ENCODE data around the gene CYS1. TPM values are rescaled to one million over a fixed set of nuclear protein-coding genes. Genes with fewer than 3 reads are reported as not detected.

The CYS1 gene
- total and polyA plus RNA-seq, 2 of the 13 experiments (the other 11 are each of a cell fraction or from before 2014, with no cell fraction given) = 0.04 TPM; not detected in 1

DNA sequence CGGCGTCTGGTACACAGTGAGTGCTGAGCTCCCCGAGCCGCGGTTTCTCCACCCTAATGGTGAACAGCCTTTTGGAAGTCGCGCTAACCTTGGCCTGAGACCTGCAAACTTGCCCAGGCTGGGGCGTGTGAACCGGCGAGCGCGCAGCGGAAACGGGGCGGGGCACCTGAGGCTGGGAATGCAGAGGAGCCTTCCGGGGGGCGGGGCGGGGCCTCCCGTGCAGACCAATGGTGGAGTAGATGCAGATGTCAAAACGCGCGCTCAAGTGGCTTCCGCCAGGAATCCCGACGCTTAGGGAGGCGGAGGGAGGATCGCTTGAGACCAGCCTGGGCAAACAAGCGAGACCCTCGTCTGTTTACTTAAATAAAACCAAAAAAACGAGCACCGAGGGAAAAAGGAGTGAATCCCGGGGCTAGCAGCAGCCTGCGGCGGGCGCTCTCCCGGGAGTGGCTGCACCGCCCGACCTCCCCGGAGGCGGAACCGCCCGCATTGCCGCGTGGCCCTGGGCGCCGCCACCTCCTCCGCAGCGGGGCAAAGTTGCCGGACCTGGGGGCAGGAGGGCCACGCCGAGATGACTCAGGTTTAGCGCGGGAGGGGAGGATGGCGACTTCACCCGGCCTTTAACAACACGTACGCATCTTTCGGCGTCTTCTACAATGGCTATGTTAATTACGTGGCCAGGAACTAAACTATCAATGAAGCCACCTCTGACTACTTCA is 40.1 kb upstream of the CYS1 start (continued):
- TF ChIP-seq, protein P1, sequence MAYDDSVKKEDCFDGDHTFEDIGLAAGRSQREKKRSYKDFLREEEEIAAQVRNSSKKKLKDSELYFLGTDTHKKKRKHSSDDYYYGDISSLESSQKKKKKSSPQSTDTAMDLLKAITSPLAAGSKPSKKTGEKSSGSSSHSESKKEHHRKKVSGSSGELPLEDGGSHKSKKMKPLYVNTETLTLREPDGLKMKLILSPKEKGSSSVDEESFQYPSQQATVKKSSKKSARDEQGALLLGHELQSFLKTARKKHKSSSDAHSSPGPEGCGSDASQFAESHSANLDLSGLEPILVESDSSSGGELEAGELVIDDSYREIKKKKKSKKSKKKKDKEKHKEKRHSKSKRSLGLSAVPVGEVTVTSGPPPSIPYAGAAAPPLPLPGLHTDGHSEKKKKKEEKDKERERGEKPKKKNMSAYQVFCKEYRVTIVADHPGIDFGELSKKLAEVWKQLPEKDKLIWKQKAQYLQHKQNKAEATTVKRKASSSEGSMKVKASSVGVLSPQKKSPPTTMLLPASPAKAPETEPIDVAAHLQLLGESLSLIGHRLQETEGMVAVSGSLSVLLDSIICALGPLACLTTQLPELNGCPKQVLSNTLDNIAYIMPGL (CRISPR knock-in tag; IDR thresholded peaks at IDR 0.05; ENCODE audit: borderline replicate concordance in 1 of 2, low read depth in 1 of 2) = peak; percentile 86 to 92
- peak; percentile 73; the same call in 1 of the 2 replicates for TF ChIP-seq HNF4A (CRISPR knock-in tag; IDR thresholded peaks at IDR 0.05)
- TF ChIP-seq, protein P2, sequence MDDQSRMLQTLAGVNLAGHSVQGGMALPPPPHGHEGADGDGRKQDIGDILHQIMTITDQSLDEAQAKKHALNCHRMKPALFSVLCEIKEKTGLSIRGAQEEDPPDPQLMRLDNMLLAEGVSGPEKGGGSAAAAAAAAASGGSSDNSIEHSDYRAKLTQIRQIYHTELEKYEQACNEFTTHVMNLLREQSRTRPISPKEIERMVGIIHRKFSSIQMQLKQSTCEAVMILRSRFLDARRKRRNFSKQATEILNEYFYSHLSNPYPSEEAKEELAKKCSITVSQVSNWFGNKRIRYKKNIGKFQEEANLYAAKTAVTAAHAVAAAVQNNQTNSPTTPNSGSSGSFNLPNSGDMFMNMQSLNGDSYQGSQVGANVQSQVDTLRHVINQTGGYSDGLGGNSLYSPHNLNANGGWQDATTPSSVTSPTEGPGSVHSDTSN (CRISPR knock-in tag; IDR thresholded peaks at IDR 0.05; ENCODE audit: borderline replicate concordance) = peak; percentile 56; the same call in 1 of the 2 replicates
- TF ChIP-seq ETV5 (CRISPR knock-in tag; IDR thresholded peaks at IDR 0.05; ENCODE audit: borderline replicate concordance) = peak; percentile 96
- TF ChIP-seq ZNF703 (CRISPR knock-in tag; IDR thresholded peaks at IDR 0.05; ENCODE audit: borderline replicate concordance) = no peak; the same call in 1 of the 2 replicates
- TF ChIP-seq THYN1 (CRISPR knock-in tag; IDR thresholded peaks at IDR 0.05; ENCODE audit: borderline replicate concordance, low read depth) = peak; percentile 84; the same call in 1 of the 2 replicates
- TF ChIP-seq, protein P3, sequence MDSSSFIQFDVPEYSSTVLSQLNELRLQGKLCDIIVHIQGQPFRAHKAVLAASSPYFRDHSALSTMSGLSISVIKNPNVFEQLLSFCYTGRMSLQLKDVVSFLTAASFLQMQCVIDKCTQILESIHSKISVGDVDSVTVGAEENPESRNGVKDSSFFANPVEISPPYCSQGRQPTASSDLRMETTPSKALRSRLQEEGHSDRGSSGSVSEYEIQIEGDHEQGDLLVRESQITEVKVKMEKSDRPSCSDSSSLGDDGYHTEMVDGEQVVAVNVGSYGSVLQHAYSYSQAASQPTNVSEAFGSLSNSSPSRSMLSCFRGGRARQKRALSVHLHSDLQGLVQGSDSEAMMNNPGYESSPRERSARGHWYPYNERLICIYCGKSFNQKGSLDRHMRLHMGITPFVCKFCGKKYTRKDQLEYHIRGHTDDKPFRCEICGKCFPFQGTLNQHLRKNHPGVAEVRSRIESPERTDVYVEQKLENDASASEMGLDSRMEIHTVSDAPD (CRISPR knock-in tag; IDR thresholded peaks at IDR 0.05) = peak; percentile 81
- TF ChIP-seq ZMYM3 (CRISPR knock-in tag; IDR thresholded peaks at IDR 0.05) = peak; percentile 78
- TF ChIP-seq AHR (CRISPR knock-in tag; IDR thresholded peaks at IDR 0.05) = peak; percentile 82; the same call in 1 of the 2 replicates
- TF ChIP-seq ZNF747 (CRISPR knock-in tag; IDR thresholded peaks at IDR 0.05; ENCODE audit: borderline replicate concordance) = peak; percentile 62
- peak; percentile 57 for TF ChIP-seq TSC22D2 (CRISPR knock-in tag; IDR thresholded peaks at IDR 0.05; ENCODE audit: borderline replicate concordance)
- TF ChIP-seq, protein P4, sequence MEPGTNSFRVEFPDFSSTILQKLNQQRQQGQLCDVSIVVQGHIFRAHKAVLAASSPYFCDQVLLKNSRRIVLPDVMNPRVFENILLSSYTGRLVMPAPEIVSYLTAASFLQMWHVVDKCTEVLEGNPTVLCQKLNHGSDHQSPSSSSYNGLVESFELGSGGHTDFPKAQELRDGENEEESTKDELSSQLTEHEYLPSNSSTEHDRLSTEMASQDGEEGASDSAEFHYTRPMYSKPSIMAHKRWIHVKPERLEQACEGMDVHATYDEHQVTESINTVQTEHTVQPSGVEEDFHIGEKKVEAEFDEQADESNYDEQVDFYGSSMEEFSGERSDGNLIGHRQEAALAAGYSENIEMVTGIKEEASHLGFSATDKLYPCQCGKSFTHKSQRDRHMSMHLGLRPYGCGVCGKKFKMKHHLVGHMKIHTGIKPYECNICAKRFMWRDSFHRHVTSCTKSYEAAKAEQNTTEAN (CRISPR knock-in tag; conservative IDR thresholded peaks at IDR 0.05) = peak; percentile 74; the same call in 1 of the 2 replicates
- peak; percentile 96 for TF ChIP-seq HIVEP1 (CRISPR knock-in tag; IDR thresholded peaks at IDR 0.05)
- peak; percentile 94 for TF ChIP-seq ZNF605 (CRISPR knock-in tag; IDR thresholded peaks at IDR 0.05)
- peak; percentile 92 for TF ChIP-seq MED8 (CRISPR knock-in tag; IDR thresholded peaks at IDR 0.05; ENCODE audit: insufficient replicate concordance)
- TF ChIP-seq FOXM1 (CRISPR knock-in tag; IDR thresholded peaks at IDR 0.05) = peak; percentile 84
- TF ChIP-seq ZNF720 (CRISPR knock-in tag; IDR thresholded peaks at IDR 0.05) = no peak
- no peak for TF ChIP-seq MBD4 (IDR thresholded peaks at IDR 0.05; ENCODE audit: borderline replicate concordance, low read length)
- no peak for TF ChIP-seq TBP (CRISPR knock-in tag; IDR thresholded peaks at IDR 0.05)
- TF ChIP-seq ATAD3A (CRISPR knock-in tag; IDR thresholded peaks at IDR 0.05) = no peak
- TF ChIP-seq ZNF329 (CRISPR knock-in tag; IDR thresholded peaks at IDR 0.05; ENCODE audit: low read depth) = peak; percentile 82; the same call in 1 of the 2 replicates
- peak; percentile 37 for TF ChIP-seq BHLHE40 (IDR thresholded peaks at IDR 0.05; ENCODE audit: low read length)
- peak; percentile 90 for TF ChIP-seq HNRNPLL (IDR thresholded peaks at IDR 0.05; ENCODE audit: low read depth, low read length, poor library complexity, severe bottlenecking)
- TF ChIP-seq ZNF891 (CRISPR knock-in tag; IDR thresholded peaks at IDR 0.05) = peak; percentile 88
- TF ChIP-seq CENPX (CRISPR knock-in tag; IDR thresholded peaks at IDR 0.05) = no peak

Measured in HepG2 (cell line).